ENCODE results near the gene TMEM233.

TMEM233 gene

GRCh38 chr12:119669744-119670472 is 76.3 kb downstream of the TMEM233 start:
- no peak for TF ChIP-seq RAD21 (IDR thresholded peaks at IDR 0.05; ENCODE audit: low read depth)
- no peak for TF ChIP-seq USF1 (IDR thresholded peaks at IDR 0.05)

GRCh38 chr12:119671070-119671469 is 77.5 kb downstream of the TMEM233 start:
- TF ChIP-seq EP300 (IDR thresholded peaks at IDR 0.05; ENCODE audit: borderline replicate concordance) (no peak), FOXM1 (IDR thresholded peaks at IDR 0.05; ENCODE audit: borderline replicate concordance, low read depth) (no peak), CEBPB (IDR thresholded peaks at IDR 0.05) (no peak), NFIC (IDR thresholded peaks at IDR 0.05) (no peak), REST (IDR thresholded peaks at IDR 0.05; ENCODE audit: low read depth) (no peak), YY1 (IDR thresholded peaks at IDR 0.05; ENCODE audit: low read depth) (no peak), TCF12 (IDR thresholded peaks at IDR 0.05; ENCODE audit: low read depth) (no peak), TEAD4 (IDR thresholded peaks at IDR 0.05) (no peak), USF1 (IDR thresholded peaks at IDR 0.05) (no peak), EGR1 (IDR thresholded peaks at IDR 0.05) (no peak), RAD21 (IDR thresholded peaks at IDR 0.05; ENCODE audit: low read depth) (no peak), ZBTB7A (IDR thresholded peaks at IDR 0.05; ENCODE audit: low read depth) (no peak), TAF1 (IDR thresholded peaks at IDR 0.05; ENCODE audit: low read depth) (no peak), CREB1 (IDR thresholded peaks at IDR 0.05; ENCODE audit: low read depth) (no peak), MAX (IDR thresholded peaks at IDR 0.05) (no peak)

- no peak for TF ChIP-seq TAF1 (IDR thresholded peaks at IDR 0.05; ENCODE audit: low read depth)
- TF ChIP-seq CEBPB (IDR thresholded peaks at IDR 0.05), result no peak
Observed at GRCh38 chr12:119672194-119672593, 78.6 kb downstream of the TMEM233 start.

- TF ChIP-seq REST (IDR thresholded peaks at IDR 0.05; ENCODE audit: low read depth) (no peak), TCF12 (IDR thresholded peaks at IDR 0.05; ENCODE audit: low read depth) (no peak), NFIC (IDR thresholded peaks at IDR 0.05) (no peak), MAX (IDR thresholded peaks at IDR 0.05) (no peak), YY1 (IDR thresholded peaks at IDR 0.05; ENCODE audit: low read depth) (no peak), USF1 (IDR thresholded peaks at IDR 0.05) (no peak), RAD21 (IDR thresholded peaks at IDR 0.05; ENCODE audit: low read depth) (no peak), TEAD4 (IDR thresholded peaks at IDR 0.05) (no peak), FOXM1 (IDR thresholded peaks at IDR 0.05; ENCODE audit: borderline replicate concordance, low read depth) (no peak)
Observed at GRCh38 chr12:119673634-119674033, 80.1 kb downstream of the TMEM233 start.

- TF ChIP-seq TCF12 (IDR thresholded peaks at IDR 0.05; ENCODE audit: low read depth) (no peak), NFIC (IDR thresholded peaks at IDR 0.05) (no peak), YY1 (IDR thresholded peaks at IDR 0.05; ENCODE audit: low read depth) (no peak), CEBPB (IDR thresholded peaks at IDR 0.05) (no peak), RAD21 (IDR thresholded peaks at IDR 0.05; ENCODE audit: low read depth) (no peak), EP300 (IDR thresholded peaks at IDR 0.05; ENCODE audit: borderline replicate concordance) (no peak), CREB1 (IDR thresholded peaks at IDR 0.05; ENCODE audit: low read depth) (no peak), FOXM1 (IDR thresholded peaks at IDR 0.05; ENCODE audit: borderline replicate concordance, low read depth) (no peak), TEAD4 (IDR thresholded peaks at IDR 0.05) (no peak), ZBTB7A (IDR thresholded peaks at IDR 0.05; ENCODE audit: low read depth) (no peak), EGR1 (IDR thresholded peaks at IDR 0.05) (no peak), TAF1 (IDR thresholded peaks at IDR 0.05; ENCODE audit: low read depth) (no peak), MAX (IDR thresholded peaks at IDR 0.05) (no peak), USF1 (IDR thresholded peaks at IDR 0.05) (no peak), REST (IDR thresholded peaks at IDR 0.05; ENCODE audit: low read depth) (no peak)
Observed at GRCh38 chr12:119674560-119674959, 81.0 kb downstream of the TMEM233 start.

Measured in Ishikawa (cell line).